Esophagus squamous epithelium (tissue), 5 donors: ENCODE results near the gene DAB1. TPM values are rescaled to one million over a fixed set of nuclear protein-coding genes. Genes with fewer than 3 reads are reported as not detected.
"Not testable (repeated sequence)": the region's sequence is repeated elsewhere in the genome, so short reads cannot be mapped to it uniquely, and the experiment has no call there.

ENCODE experiments used
- DNase-seq: peaks from one replicate; lab custom pipeline; 2025; lab: John Stamatoyannopoulos, UW
- H3K27ac ChIP-seq, 4 donors: fragments of 200-600 bp; sonication (generic); one replicate each; pipeline ENCODE4 v1.5.1; 2016 to 2019; ENCODE audit warnings: mild to moderate bottlenecking in 1 of 4
- H3K27me3 ChIP-seq, 4 donors: fragments of 200-600 bp; sonication (generic); 1 replicate in 3 of 4; 2 replicates in 1 of 4; pipeline versions ENCODE4 v1.5.1 to v1.6.0; 2017 to 2021; ENCODE audit warnings: antibody characterized with exemption in 1 of 4
- H3K36me3 ChIP-seq, 3 donors: fragments of 200-600 bp; sonication (generic); one replicate each; pipeline ENCODE4 v1.5.1; 2016 to 2019
- H3K4me1 ChIP-seq, 3 donors: fragments of 200-600 bp; sonication (generic); one replicate each; pipeline ENCODE4 v1.5.1; 2017 to 2019
- H3K4me3 ChIP-seq, 4 donors: fragments of 200-600 bp; sonication (generic); 1 replicate in 3 of 4; 2 replicates in 1 of 4; pipeline ENCODE4 v1.5.1; 2016 to 2019; ENCODE audit warnings: mild to moderate bottlenecking in 2 of 4, moderate library complexity in 1 of 4
- H3K9me3 ChIP-seq, 3 donors: fragments of 200-600 bp; sonication (generic); one replicate each; pipeline ENCODE4 v1.5.1; 2016 to 2019
- POLR2A ChIP-seq, 4 donors: fragments of 450-650 bp; IDR thresholded peaks; one replicate each; pipeline ENCODE4 v1.6.1; 2017; ENCODE audit warnings: antibody characterized with exemption in 4 of 4, mild to moderate bottlenecking in 4 of 4, moderate library complexity in 3 of 4
- WGBS, 2 donors: methylation state at CpG; one replicate each; pipeline ENCODE4 v1.1.5; 2018; 5-methylcytosine and 5-hydroxymethylcytosine counted together
- intact Hi-C: fragments of 100-400 bp; cut with DNase I; formaldehyde crosslinking; loops from one replicate; pipeline ENCODE4 v1.15.0; 2022
- total RNA-seq, 4 donors: library from RNA; depleted of rRNA; stranded (reverse); fragments of >200 nt; gene quantifications; one replicate each; pipeline ENCODE4 v1.1.0, GENCODE V29; 2016
- TF ChIP-seq, protein P1 (sequence below), 6 experiments: fragments of 450-650 bp in 4 of 6; fragments of 200-600 bp in 2 of 6; sonication (generic) in 2 of 6; IDR thresholded peaks; one replicate each; pipeline ENCODE4 v1.5.1; 2016 to 2019; ENCODE audit warnings: antibody characterized with exemption in 6 of 6, mild to moderate bottlenecking in 4 of 6, moderate library complexity in 4 of 6
- donor health status: DM: yes; HTN: yes; CAD: no.

The DAB1 gene
- total RNA-seq, 4 donors from 2014 or later = under 0.01 TPM; not detected in 3

DNA sequence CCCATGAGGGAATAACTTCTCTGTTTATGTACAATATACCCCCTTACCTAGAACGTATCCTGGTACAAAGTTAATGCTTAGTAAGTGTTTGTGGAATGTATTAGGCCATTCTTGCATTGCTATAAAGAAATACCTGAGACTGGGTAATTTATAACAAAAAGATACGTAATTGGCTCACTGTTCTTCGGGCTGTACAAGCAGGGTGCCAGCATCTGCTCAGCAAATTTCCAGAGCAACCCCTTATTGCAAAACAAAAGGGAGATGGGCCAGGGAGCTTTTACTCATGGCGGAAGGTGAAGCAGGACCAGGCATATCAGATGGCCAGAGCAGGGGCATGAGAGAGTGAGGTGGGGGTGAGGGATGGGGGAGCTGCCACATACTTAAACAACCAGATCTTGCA is 334.6 kb downstream of the DAB1 start:
- H3K9me3 ChIP-seq = no peaks in the 10 kb centered on the region
- H3K27me3 ChIP-seq = no peaks in the 10 kb centered on the region
- DNase-seq = no peak
- 86 to 96% methylated on average over 4 of the region's 4 CpGs for WGBS, 2 donors
- no peak for TF ChIP-seq POLR2A (IDR thresholded peaks at IDR 0.05)
- TF ChIP-seq, protein P1, sequence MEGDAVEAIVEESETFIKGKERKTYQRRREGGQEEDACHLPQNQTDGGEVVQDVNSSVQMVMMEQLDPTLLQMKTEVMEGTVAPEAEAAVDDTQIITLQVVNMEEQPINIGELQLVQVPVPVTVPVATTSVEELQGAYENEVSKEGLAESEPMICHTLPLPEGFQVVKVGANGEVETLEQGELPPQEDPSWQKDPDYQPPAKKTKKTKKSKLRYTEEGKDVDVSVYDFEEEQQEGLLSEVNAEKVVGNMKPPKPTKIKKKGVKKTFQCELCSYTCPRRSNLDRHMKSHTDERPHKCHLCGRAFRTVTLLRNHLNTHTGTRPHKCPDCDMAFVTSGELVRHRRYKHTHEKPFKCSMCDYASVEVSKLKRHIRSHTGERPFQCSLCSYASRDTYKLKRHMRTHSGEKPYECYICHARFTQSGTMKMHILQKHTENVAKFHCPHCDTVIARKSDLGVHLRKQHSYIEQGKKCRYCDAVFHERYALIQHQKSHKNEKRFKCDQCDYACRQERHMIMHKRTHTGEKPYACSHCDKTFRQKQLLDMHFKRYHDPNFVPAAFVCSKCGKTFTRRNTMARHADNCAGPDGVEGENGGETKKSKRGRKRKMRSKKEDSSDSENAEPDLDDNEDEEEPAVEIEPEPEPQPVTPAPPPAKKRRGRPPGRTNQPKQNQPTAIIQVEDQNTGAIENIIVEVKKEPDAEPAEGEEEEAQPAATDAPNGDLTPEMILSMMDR (IDR thresholded peaks at IDR 0.05) = no peak
- no peak overlapping the region for H3K27ac ChIP-seq
- H3K4me3 ChIP-seq = no peak overlapping the region
- no peaks in the 10 kb centered on the region for H3K36me3 ChIP-seq
- intact Hi-C loops = no loop called here
- H3K4me1 ChIP-seq = no peaks in the 10 kb centered on the region

DNA sequence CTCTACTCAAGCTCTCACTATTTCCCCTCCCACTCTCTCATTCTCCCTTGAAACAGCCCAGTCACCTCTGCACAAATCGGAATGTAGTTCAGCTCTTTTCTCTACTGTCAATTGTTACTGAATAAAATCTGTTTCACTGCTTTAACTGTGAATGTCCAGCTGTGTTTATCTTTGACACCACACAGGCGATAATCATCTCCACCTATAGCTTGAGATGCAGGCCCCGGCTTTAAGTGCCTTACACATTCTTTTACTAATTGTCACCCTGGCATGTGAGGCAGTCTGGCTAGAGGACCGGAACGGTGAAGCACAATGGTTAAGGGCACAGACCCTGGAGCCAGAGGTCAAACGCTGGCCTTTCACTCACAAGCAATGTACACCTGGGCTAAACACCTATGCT is 335.2 kb downstream of the DAB1 start:
- no peaks in the 10 kb centered on the region for H3K4me1 ChIP-seq
- H3K4me3 ChIP-seq = no peak overlapping the region
- H3K27me3 ChIP-seq = no peaks in the 10 kb centered on the region
- no peak overlapping the region for H3K27ac ChIP-seq
- intact Hi-C loops = no loop called here
- no peaks in the 10 kb centered on the region for H3K9me3 ChIP-seq
- TF ChIP-seq, protein P1 (IDR thresholded peaks at IDR 0.05) = no peak
- TF ChIP-seq POLR2A (IDR thresholded peaks at IDR 0.05) = no peak
- WGBS, 2 donors = 78 to 84% methylated on average over 5 to 6 of the region's 6 CpGs
- no peaks in the 10 kb centered on the region for H3K36me3 ChIP-seq
- DNase-seq = no peak

GRCh38 chr1:57087660-57088059 is 336.2 kb downstream of the DAB1 start:
- intact Hi-C loops, H3K27me3 ChIP-seq, H3K4me3 ChIP-seq, H3K9me3 ChIP-seq, H3K27ac ChIP-seq, DNase-seq, H3K36me3 ChIP-seq, H3K4me1 ChIP-seq: not testable (repeated sequence)
- 75% methylated on average over 2 of the region's 3 CpGs; no CpG with 5 or more reads in 1 of the 2 donors for WGBS, 2 donors

DNA sequence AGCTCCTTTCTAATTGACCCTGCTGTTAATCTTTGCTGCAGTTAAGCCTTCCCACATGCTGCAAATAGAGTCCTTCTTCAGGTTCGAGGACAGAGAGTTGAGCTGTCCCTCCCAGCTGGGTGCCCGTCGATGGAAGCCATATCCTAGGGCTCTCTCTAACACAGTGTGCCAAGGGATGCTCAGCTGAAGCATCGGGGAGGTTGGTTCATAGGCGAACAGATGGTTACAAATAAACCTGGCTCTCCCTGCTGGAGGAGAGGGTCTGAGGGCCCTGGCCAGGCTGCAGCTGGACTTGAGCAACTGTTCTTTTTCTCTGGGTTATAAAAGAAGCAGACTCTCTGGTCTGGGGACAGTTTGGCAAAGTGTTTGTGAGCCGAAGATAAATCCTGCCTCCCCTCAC is 337.7 kb downstream of the DAB1 start:
- H3K9me3 ChIP-seq = no peaks in the 10 kb centered on the region
- no peak for DNase-seq
- TF ChIP-seq, protein P1 (IDR thresholded peaks at IDR 0.05) = no peak
- TF ChIP-seq POLR2A (IDR thresholded peaks at IDR 0.05) = no peak
- peaks cover 0 to 3% (median 0%) of the 10 kb centered on the region in 3 donors for H3K4me1 ChIP-seq
- H3K27ac ChIP-seq = no peak overlapping the region
- WGBS, 2 donors = 63 to 77% methylated on average over 4 to 6 of the region's 6 CpGs
- no peaks in the 10 kb centered on the region for H3K27me3 ChIP-seq
- no peak overlapping the region for H3K4me3 ChIP-seq
- intact Hi-C loops = no loop called here
- no peaks in the 10 kb centered on the region for H3K36me3 ChIP-seq

- Histone ChIP-seq H3K9me3 (no peaks in the 10 kb centered on the region), H3K27ac (no peak overlapping the region), H3K4me1 (peaks cover 0 to 3% (median 0%) of the 10 kb centered on the region in 3 donors), H3K36me3 (no peaks in the 10 kb centered on the region), H3K27me3 (no peaks in the 10 kb centered on the region), H3K4me3 (no peak overlapping the region)
- no peak for DNase-seq
- TF ChIP-seq, protein P1 (IDR thresholded peaks at IDR 0.05) = no peak
- no peak for TF ChIP-seq POLR2A (IDR thresholded peaks at IDR 0.05)
- intact Hi-C loops = no loop called here
- WGBS, 2 donors = 68 to 80% methylated on average over 2 of the region's 2 CpGs
Measured at GRCh38 chr1:57084701-57085100, 339.2 kb downstream of the DAB1 start.
